WTC11 (cell line): ENCODE results near the gene ADGRG3.

ENCODE experiments used
- ESRRA ChIP-seq: sonication (generic); formaldehyde crosslinking; IDR thresholded peaks from 2 replicates; pipeline ENCODE4 v1.8.1; 2022; ENCODE audit warnings: mild to moderate bottlenecking, missing genetic modification reagents, borderline replicate concordance
- TF ChIP-seq, protein P1 (sequence below): fragments of 200-600 bp; IDR thresholded peaks from 2 replicates; pipeline ENCODE4 v1.8.0; 2022; ENCODE audit warnings: antibody characterized with exemption

DNA sequence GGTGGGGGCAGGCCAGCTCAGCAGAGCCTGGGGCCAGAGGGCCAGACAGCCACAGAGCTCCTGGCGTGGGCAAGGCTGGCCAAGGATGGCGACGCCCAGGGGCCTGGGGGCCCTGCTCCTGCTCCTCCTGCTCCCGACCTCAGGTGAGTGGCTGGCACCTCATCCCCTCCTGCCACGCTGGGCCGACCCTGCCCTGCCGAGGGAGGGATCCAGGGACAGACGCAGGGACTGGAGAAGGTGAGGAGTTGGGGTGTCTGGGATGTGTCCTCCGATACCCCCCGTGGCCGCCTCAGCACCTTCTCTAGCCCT is at the start of gene ADGRG3:
- TF ChIP-seq, protein P1, sequence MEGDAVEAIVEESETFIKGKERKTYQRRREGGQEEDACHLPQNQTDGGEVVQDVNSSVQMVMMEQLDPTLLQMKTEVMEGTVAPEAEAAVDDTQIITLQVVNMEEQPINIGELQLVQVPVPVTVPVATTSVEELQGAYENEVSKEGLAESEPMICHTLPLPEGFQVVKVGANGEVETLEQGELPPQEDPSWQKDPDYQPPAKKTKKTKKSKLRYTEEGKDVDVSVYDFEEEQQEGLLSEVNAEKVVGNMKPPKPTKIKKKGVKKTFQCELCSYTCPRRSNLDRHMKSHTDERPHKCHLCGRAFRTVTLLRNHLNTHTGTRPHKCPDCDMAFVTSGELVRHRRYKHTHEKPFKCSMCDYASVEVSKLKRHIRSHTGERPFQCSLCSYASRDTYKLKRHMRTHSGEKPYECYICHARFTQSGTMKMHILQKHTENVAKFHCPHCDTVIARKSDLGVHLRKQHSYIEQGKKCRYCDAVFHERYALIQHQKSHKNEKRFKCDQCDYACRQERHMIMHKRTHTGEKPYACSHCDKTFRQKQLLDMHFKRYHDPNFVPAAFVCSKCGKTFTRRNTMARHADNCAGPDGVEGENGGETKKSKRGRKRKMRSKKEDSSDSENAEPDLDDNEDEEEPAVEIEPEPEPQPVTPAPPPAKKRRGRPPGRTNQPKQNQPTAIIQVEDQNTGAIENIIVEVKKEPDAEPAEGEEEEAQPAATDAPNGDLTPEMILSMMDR = no peak
- TF ChIP-seq ESRRA = no peak
